ENCODE data around the gene LARGE1.

LARGE1 gene

DNA sequence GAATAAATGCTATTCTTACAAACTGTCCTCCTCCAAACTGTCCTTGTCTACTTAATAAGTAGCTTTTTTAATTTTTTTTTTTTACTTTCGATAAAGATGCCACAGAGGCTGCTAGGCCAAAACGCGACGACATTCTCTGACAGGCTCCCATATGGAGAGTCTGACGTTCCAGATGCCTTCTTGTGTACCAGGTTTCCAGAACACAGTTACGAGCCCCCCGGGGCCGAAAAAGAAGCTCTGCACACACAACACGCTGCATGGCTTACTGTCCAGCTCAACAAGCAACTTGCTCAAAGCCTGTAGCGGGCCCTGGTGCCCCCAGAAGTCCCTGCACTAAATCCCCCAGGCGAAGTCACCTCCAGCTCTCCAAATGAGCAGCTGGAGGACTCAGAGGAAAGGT is 39.3 kb downstream of the LARGE1 start:
- H3K79me2 ChIP-seq (ENCODE audit: insufficient read depth, low read length): no peaks in the 10 kb centered on the region
- H3K36me3 ChIP-seq (ENCODE audit: insufficient read depth, low read length): no peaks in the 10 kb centered on the region
- no peak overlapping the region for H3K4me2 ChIP-seq (ENCODE audit: low read depth, low read length, poor library complexity, severe bottlenecking)
- no peaks in the 10 kb centered on the region for H3K4me1 ChIP-seq (ENCODE audit: insufficient read depth, low read length, poor library complexity, severe bottlenecking)
- no peaks in the 10 kb centered on the region for H4K20me1 ChIP-seq (ENCODE audit: insufficient read depth, low read length, poor library complexity, severe bottlenecking)
- H3K9ac ChIP-seq (ENCODE audit: low read depth, low read length, poor library complexity, severe bottlenecking): no peak overlapping the region
- no peak overlapping the region for H3K4me3 ChIP-seq (ENCODE audit: low read length, poor library complexity, severe bottlenecking)
- TF ChIP-seq CTCF (conservative IDR thresholded peaks at IDR 0.05; ENCODE audit: low read length): no peak
- H2AFZ ChIP-seq (ENCODE audit: low read length): no peak overlapping the region
- no peaks in the 10 kb centered on the region for H3F3A ChIP-seq (ENCODE audit: low read depth)
- no peaks in the 10 kb centered on the region for H3K27me3 ChIP-seq (ENCODE audit: insufficient read depth, low read length, poor library complexity, severe bottlenecking)
- no peaks in the 10 kb centered on the region for H3K9me2 ChIP-seq (replicated peaks; ENCODE audit: low read depth, low read length)
- peaks cover 4% of the 10 kb centered on the region; the same call in 1 of the 2 replicates for H3K9me3 ChIP-seq (ENCODE audit: insufficient read depth, low read depth, low read length)

DNA sequence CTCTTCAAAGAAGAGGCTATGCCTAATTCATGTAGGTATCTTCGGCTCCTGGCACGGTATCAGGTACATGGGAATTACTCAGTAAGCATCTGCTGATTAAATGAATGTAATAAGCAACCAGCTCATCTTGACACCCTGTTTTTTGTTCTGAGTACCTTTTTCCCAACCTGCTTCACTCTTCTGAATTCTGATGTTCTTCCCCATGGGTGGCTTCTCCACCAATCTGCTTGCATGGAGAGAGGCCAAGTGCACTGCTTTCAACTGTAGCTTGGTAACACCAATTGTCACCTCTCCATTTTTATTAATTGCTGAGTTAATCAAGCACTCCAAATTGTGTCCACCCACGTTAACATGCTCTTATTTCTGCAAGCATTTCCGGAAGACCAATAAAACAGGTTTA is 40.5 kb downstream of the LARGE1 start:
- no peak overlapping the region for H3K4me2 ChIP-seq (ENCODE audit: low read depth, low read length, poor library complexity, severe bottlenecking)
- H3F3A ChIP-seq (ENCODE audit: low read depth): no peaks in the 10 kb centered on the region
- H4K20me1 ChIP-seq (ENCODE audit: insufficient read depth, low read length, poor library complexity, severe bottlenecking): no peaks in the 10 kb centered on the region
- TF ChIP-seq CTCF (conservative IDR thresholded peaks at IDR 0.05; ENCODE audit: low read length): no peak
- TF ChIP-seq EZH2phosphoT487 (IDR thresholded peaks at IDR 0.05; ENCODE audit: borderline replicate concordance): no peak
- no peaks in the 10 kb centered on the region for H3K79me2 ChIP-seq (ENCODE audit: insufficient read depth, low read length)
- H3K4me1 ChIP-seq (ENCODE audit: insufficient read depth, low read length, poor library complexity, severe bottlenecking): no peaks in the 10 kb centered on the region
- H3K27me3 ChIP-seq (ENCODE audit: insufficient read depth, low read length, poor library complexity, severe bottlenecking): no peaks in the 10 kb centered on the region
- H3K9me3 ChIP-seq (ENCODE audit: insufficient read depth, low read depth, low read length): peaks cover 3% of the 10 kb centered on the region; the same call in 1 of the 2 replicates
- H3K36me3 ChIP-seq (ENCODE audit: insufficient read depth, low read length): no peaks in the 10 kb centered on the region
- H3K9me2 ChIP-seq (replicated peaks; ENCODE audit: low read depth, low read length): no peaks in the 10 kb centered on the region
- H3K4me3 ChIP-seq (ENCODE audit: low read length, poor library complexity, severe bottlenecking): no peak overlapping the region
- H3K9ac ChIP-seq (ENCODE audit: low read depth, low read length, poor library complexity, severe bottlenecking): no peak overlapping the region
- no peak overlapping the region for H2AFZ ChIP-seq (ENCODE audit: low read length)

DNA sequence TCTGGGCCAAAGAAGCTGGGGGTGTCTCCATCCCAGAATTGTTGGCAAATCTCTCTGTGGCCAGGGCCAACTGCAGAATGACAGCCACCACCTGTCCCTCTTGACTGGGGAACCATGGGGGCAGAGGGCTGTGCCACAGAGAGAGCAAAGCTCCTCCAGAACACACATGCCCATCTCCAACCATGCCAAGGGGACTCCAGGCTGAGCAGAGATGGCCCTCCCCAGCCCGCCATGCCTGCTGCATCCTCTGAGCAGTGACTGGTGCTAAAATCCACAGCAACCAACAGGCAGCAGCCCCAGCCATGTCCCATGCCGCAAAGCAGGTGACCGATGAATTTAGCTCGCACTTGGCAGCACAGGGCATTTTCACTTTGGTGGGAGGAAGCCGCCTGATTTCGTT is 45.0 kb downstream of the LARGE1 start:
- TF ChIP-seq CTCF (conservative IDR thresholded peaks at IDR 0.05; ENCODE audit: low read length): no peak
- TF ChIP-seq EZH2phosphoT487 (IDR thresholded peaks at IDR 0.05; ENCODE audit: borderline replicate concordance): no peak
- H2AFZ ChIP-seq (ENCODE audit: low read length): no peak overlapping the region
- H3K9me3 ChIP-seq (ENCODE audit: insufficient read depth, low read depth, low read length): peaks cover 3% of the 10 kb centered on the region; the same call in 1 of the 2 replicates
- no peaks in the 10 kb centered on the region for H3K27me3 ChIP-seq (ENCODE audit: insufficient read depth, low read length, poor library complexity, severe bottlenecking)
- no peaks in the 10 kb centered on the region for H3K9me2 ChIP-seq (replicated peaks; ENCODE audit: low read depth, low read length)
- H3F3A ChIP-seq (ENCODE audit: low read depth): no peaks in the 10 kb centered on the region
- no peaks in the 10 kb centered on the region for H3K4me1 ChIP-seq (ENCODE audit: insufficient read depth, low read length, poor library complexity, severe bottlenecking)
- H3K79me2 ChIP-seq (ENCODE audit: insufficient read depth, low read length): no peaks in the 10 kb centered on the region
- H3K4me3 ChIP-seq (ENCODE audit: low read length, poor library complexity, severe bottlenecking): no peak overlapping the region
- H3K36me3 ChIP-seq (ENCODE audit: insufficient read depth, low read length): no peaks in the 10 kb centered on the region
- no peak overlapping the region for H3K4me2 ChIP-seq (ENCODE audit: low read depth, low read length, poor library complexity, severe bottlenecking)
- no peak overlapping the region for H3K9ac ChIP-seq (ENCODE audit: low read depth, low read length, poor library complexity, severe bottlenecking)
- no peaks in the 10 kb centered on the region for H4K20me1 ChIP-seq (ENCODE audit: insufficient read depth, low read length, poor library complexity, severe bottlenecking)
